VCaP (cell line): ENCODE results near the gene DPM3.

Source experiments
- H3K27ac ChIP-seq: fragments of 450-650 bp; 2 replicates; pipeline ENCODE4 v1.5.1; 2017
- TF ChIP-seq, protein P1 (sequence below): fragments of 450-650 bp; conservative IDR thresholded peaks from 2 replicates; pipeline ENCODE4 v1.5.1; 2017; ENCODE audit warnings: mild to moderate bottlenecking, moderate library complexity

The DPM3 gene

DNA sequence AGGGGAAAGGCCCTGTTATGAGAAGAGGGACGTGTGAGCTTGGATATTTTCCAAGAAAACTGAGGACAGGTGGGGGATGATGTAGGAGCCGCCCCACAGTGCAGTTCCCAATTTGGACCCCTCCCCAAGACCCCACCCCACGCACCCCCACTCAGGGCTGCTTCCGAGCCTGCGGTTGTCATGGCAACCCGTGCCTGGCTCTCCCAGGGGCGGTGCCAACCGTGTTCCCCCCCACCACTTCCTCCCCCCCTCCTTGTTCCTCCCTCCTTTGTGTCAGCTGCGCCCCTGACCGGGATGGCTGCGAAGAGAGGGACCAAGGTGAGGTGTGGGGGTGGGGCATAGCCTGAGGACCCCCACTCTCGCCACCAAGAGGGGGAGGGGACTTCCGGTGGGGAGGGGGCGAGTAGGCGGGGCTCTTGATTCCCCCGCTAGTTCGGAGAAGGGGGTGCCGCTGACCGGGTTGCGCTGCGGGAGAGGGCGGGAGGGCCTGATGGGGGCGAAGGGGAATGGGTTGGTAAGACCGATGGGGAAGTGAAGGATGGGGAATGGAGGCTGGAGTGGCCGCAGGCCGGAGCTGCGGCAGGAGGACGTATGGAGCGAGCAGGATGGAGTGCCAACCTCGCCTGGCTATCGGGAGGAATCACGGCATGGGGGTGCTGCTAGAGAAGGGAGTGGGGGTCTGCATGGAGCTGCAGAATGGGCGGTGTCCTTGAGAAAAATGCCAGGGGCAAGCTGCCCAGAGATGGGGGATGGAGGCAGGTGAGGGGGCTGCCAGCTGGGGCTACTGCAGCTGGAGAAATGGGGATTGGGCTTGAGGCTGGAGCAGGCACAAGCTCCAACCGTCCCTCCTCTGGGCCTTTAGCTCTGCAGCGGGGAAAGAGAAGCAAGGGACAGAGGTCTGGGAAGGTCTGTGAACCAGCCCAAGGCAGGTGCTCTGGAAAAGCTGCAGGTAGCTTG is 34.3 kb upstream of the DPM3 start:
- peak overlapping the region; percentile 84; the same call in 1 of the 2 replicates for H3K27ac ChIP-seq
- TF ChIP-seq, protein P1, sequence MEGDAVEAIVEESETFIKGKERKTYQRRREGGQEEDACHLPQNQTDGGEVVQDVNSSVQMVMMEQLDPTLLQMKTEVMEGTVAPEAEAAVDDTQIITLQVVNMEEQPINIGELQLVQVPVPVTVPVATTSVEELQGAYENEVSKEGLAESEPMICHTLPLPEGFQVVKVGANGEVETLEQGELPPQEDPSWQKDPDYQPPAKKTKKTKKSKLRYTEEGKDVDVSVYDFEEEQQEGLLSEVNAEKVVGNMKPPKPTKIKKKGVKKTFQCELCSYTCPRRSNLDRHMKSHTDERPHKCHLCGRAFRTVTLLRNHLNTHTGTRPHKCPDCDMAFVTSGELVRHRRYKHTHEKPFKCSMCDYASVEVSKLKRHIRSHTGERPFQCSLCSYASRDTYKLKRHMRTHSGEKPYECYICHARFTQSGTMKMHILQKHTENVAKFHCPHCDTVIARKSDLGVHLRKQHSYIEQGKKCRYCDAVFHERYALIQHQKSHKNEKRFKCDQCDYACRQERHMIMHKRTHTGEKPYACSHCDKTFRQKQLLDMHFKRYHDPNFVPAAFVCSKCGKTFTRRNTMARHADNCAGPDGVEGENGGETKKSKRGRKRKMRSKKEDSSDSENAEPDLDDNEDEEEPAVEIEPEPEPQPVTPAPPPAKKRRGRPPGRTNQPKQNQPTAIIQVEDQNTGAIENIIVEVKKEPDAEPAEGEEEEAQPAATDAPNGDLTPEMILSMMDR, result no peak

DNA sequence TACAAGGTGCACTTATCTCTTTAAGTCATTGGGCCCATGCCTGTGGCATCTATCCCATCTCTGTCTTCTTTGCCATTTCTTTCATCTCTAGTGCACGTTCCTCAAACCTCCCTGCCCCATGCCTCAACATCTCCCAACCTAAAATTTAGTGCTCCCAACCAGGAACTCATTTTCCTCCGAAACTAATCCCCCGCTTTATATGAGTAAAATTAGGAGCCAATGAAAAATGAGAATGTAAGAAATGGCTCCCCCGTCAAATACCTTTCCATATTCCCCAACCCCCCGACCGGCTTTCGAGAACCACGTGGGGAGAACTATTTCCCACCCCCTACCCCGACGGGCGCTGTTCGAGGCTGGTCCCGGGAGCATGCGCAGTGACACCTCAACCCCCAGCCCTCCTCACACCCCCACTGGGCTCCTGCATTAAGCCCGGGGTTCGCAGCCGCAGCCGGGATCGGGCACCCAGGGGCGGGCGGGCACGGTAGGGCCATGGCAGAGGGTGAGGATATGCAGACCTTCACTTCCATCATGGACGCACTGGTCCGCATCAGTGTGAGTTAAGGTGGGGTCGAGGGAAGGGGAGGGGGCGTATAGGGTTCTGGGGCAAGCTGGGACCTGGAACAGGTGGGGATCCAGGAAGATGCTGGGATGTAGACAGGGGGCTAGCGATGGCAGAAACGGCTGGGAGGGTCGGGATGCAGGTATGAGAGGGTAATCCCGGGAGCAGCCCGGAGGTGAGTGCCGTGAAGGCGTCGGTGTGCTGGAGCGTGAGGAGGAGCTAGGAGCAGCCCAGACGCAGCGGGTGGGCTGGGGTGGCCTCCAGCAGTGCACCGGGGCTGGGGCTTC is 33.4 kb upstream of the DPM3 start, which contains the start of gene TRIM46:
Gene TRIM46, plus strand, starts transcription at position 372 of the 846 bp plus-strand sequence. Its CDS starts 118 bp downstream, at position 490.
- H3K27ac ChIP-seq, result peak within 1 kb of the TSS; percentile 84
- TF ChIP-seq, protein P1, result peak; percentile 30

DNA sequence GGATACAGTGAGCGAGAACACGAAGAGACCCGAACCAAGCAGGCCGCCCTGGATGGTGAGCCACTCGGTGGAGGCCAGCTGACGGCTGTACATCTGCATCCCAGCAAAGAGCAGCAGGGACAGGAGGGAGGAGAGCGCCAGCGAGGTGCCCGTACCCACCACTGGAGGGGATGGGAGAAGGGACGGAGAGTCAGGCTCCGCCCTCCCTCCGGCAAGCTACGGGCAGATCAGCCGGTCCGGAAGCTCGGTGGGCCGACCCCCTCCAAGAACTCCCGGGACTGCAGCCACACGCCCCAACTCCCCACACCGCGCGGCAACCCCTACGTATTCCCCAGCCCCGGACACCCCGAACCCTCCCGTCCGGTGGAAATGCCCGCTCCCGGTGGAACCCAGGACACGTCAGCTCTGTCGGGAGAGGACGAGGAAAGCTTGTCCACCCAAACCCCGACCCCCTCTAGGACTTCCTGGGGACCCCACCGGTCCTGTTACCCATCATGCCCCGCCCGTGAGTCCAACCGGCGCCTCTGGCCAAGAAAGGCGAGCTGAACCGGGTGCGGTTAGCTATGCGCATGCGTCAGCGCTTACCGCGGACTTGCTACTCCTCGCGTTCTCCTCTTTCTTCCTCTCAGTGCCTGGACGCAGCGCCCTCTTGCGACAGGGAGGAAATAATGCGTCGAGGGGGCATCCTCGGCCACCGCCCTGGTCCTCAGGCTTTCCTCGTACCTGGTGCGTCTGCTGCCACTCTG is 32.6 kb upstream of the DPM3 start, which contains the start of gene KRTCAP2:
Gene KRTCAP2, minus strand, starts transcription at position 573 of the 746 bp plus-strand sequence. Its CDS starts 80 bp downstream, at position 493.
- TF ChIP-seq, protein P1, result peak; percentile 97
- peak within 1 kb of the TSS; percentile 84 for H3K27ac ChIP-seq

DNA sequence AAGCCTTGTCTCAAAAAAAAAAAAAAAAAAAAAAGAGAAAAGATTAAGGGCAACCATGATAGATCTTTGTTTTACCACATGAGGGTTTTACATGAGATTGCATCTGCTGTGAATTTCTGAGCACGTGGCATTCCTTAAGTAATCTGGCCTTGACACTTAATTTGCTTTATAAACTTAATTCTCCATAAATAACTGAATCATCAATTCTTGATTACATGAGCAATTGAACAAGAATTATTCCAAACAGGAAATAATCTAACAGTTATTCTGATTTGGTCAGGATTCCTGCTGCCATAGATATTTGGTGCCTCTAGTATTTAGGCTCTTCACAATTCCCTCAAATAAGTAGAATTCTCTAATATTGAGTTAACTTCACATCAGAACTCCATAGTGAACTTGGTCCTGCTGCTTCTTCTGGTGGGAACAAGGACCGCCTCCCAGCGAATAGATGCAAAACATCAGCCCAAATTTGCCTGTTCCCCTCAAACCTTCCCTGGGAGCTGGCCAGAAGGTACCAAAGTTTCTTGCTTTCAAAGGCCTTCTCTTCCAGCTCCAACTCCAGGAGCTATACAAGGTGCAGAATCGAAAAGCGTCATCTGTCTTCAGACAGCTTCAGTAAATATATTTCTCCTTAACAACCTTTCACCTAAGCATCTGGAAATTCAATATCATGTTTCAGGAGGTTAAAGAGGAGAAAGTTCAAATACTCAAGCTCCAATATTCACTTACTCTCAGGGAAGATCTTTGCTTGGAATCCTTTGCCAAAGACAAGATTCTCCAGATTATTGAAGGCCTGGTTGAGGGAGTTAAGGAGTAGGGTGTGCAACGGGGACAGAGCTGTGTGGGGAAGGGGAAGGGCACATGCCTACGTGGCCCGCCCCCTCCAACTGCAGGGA is 31.8 kb upstream of the DPM3 start:
- peak overlapping the region; percentile 84 for H3K27ac ChIP-seq
- TF ChIP-seq, protein P1, result no peak

DNA sequence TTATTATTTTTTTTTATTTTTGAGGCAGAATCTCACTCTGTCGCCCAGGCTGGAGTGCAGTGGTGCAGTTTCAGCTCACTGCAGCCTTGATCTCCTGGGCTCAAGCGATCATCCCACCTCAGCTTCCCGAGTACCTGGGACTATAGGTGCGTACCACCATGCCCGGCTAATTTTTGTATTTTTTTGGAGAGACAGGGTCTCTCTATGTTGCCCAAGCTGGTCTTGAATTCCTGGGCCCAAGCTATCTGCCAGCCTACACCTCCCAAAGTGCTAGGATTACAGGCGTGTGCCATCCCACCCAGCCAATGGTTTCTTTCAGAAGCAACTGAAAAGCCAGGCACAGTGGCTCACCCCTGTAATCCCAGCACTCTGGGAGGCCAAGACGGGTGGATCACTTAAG is 30.5 kb upstream of the DPM3 start:
- no peak overlapping the region for H3K27ac ChIP-seq
- TF ChIP-seq, protein P1, result no peak

DNA sequence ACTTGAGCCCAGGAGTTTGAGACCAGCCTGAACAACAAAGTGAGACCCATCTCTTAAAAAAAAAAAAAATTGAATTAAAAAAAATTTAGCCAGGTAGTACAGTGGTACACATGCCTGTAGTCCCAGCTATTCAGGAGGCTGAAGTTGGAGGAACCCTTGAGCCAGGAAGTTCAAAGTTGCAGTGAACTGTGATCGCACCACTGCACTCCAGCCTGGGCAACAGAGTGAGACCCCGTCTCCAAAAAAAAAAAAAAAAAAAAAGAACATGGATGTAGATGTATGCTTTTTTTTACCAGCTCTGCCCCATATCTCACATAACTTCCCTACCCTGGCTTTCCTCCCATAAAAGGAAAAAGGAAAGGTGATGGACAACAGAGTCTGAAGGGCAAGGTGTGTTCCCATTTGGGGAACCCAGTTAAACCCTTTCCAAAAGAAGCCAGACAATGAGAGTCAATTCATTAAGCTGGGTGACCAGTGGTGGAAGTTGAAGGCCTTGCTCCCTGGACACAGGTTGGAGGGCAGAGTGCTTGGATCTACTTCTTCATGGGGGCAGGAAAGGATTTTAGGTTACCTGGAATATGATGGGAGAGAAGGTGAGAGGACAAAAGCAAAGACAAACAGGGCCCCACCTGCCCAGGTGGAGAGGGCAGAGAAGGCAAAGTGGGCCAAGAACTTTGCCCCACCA is 29.9 kb upstream of the DPM3 start:
- H3K27ac ChIP-seq, result no peak overlapping the region
- TF ChIP-seq, protein P1, result no peak
